Endometrium (tissue), 2 donors: Measurements from ENCODE around the gene MRPS27.
"Not testable (repeated sequence)": the region's sequence is repeated elsewhere in the genome, so short reads cannot be mapped to it uniquely, and the experiment has no call there.

Experiments used
- FAIRE-seq: peaks from 2 replicates; lab custom pipeline; 2012; peaks lifted over from hg19 to GRCh38; lab: Jason Lieb, UNC
- donor health status: control.
- donor health status: control.

The MRPS27 gene

DNA sequence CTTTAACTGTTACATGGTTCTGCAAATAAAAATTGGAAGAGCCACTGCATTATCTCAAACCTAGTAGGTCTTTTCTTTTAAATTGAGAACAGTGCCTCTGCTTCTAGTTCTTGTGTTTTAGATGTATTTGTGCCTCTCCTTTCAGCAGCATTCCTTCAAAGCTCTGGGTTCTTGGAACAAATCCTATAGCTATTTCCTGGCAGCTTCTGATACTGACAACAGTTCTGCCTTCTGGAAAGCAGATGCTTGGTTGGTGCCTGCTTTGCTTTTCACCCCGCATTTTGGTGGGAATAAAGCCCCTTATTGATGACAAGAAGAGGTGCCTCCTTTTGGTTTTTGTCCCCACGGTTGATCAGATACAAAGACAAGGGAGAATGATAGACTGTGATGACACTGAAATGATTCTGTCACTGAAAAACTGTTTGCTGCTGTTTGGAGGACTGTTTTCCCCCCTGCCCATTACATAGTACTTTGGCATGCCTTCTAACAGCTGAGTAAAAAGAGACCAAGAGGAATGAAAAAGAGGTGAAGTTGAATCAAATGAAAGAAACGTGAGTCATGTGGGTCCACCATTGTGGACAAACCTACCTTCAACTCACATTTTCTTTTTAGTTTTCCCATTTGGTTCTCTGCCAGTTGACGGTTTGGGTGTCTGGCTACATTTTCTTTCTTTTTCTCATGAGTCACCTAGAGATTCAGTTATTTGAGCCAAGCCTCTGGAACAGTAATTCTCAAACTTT lies 5.7 kb upstream of the MRPS27 start:
- no peak for FAIRE-seq

DNA sequence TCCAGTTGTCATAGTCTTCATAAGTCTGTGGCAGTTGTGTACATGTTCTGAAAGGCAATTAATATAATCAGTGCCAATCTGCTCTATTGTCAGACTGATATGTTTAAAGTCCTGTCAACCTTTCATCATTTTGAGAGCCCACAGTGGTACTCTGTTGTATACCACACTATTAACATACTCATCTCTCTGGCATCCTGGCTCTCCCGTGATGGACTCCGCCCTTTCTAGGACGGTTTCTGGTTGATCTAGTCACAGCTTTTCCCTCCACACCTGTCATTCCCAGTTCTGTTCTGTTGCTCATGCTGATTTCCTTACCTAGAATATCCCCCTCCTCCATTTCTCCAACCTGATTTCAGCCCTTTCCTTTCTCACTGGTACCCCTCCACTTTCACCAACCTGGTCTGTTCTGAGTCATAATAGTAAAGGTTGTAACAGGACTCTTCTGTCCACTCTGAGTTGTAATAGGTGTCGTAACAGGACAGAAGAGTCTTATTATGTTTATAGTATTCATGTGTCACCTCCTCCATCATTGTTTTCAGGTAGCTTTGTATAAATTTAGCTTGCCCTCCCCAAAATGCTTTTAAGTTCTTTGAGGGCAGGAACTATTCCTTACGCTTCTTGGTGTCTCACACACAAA lies 4.3 kb upstream of the MRPS27 start:
- FAIRE-seq, result no peak

DNA sequence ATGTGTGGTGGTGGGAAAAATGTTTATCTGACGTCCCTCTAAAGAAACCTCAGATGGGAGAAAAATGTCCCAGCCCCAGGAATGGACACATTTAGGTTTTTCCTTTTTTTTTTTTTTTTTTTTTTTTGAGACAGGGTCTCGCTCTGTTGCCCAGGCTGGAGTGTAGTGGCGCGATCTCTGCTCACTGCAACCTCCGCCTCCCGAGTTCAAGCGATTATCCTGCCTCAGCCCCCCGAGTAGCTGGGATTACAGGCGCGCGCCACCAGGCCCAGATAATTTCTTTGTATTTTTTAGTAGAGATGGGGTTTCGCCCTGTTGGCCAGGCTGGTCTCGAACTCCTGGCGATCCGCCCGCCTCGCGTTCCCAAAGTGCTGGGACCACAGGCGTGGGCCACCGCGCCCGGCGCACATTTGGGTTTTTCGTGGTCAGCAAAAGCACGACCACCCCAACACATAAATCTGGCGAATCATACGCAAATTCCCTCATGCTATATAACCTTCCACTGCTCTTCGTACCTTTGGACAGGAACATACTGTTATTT lies 535 bp downstream of the MRPS27 start:
- not testable (repeated sequence) for FAIRE-seq

DNA sequence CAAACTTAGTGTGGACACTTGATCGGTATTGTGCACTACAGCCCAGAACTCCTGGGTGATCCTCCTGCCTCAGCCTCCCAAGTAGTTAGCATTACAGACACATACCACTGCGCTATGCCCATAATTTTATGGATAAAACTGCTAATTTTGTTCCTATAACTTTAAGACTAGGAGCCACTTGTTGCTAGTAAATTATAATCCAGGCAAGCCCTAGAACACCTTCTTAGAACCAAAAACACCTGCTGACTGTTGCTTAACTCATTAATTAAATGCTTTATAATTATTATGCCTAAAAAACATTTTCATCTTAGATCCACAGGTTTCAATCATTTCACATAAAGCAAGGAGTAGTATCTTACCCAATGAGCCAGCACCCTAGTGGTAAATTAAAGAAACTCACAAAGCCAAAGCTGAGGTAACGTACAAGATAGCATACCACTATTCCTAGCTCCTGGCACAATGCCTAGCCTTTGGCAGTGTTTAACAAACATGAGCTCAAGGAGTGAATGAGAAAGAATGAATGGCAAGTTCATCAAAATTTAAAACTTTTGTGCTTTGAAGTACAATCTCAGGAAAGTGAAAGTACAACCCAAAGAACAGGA lies 5.4 kb downstream of the MRPS27 start:
- no peak for FAIRE-seq

DNA sequence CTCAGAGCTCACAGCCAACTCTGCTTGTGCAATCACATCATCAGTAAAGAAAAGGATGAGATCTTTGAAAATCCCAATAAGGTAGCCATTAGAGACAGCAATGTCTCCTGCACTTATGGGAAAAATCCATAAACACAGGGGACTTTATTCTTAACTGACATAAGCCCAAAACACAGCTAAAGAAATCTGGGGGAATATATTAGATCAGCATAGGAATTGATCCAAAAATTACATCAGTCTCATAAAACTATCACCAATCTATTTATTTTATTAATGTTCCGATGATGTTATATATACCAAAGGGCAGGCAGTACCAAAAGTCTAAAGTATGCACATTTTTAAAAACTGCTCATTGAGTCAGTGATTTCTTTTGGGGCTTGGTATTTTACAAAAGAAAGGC lies 6.9 kb downstream of the MRPS27 start:
- FAIRE-seq, result no peak

DNA sequence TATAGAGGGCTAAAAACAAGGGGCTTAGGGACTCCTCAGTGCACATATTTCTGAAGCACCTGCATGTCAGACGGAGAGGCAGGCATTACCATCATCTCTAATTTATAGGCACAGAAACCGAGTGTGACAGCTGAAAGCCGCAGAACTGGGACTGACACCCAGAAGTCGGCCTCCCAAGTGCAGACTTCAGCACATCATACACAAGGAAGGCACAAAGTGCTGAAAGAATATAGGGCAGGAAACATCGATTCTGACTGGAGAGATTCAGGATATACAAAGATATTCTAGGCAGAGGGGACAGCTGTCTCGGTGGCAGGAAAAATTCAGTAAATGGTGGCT lies 11.2 kb downstream of the MRPS27 start:
- no peak for FAIRE-seq

DNA sequence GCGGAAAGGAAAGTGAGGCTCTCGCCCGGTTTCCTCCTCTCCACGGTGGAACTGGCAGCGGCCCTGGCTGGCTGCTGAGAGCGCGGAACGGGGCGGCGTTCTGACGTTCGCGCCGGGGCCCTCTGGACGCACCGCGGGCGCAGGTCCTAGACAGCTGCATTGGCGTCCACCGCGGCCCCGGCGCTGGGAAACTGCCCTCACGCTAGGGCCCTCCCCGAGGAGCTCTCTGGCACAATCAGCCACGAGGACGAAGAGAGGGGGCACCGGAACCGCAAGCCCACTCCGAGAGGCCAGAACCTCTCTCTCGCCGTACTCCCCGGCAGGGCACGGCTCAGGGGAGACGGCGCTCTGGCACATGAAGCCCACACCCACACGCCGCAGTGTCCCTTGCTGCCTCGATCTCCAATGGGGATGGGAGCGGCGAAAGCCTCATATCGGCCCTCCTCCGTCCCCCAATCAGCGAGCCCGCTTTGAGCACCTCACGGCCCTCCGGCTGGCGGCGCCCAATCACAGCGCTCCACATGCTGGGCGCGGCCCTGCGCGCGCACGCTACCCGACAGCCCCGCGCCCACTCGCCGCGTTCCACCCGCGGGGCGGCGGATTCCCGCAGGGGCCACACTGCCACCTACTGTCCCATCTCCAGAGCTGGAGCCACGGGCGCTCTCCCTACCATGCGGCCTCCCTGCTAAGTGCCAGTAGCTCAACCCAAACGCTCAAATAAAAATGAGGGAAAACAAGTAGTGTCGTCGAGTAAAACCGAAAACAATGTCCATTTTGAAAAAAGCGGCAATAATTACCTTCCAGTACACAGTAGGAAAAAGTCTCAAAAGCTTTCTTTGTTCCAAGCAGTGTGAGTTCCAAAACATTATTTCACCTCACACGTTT lies 11.8 kb downstream of the MRPS27 start:
- FAIRE-seq, result no peak

DNA sequence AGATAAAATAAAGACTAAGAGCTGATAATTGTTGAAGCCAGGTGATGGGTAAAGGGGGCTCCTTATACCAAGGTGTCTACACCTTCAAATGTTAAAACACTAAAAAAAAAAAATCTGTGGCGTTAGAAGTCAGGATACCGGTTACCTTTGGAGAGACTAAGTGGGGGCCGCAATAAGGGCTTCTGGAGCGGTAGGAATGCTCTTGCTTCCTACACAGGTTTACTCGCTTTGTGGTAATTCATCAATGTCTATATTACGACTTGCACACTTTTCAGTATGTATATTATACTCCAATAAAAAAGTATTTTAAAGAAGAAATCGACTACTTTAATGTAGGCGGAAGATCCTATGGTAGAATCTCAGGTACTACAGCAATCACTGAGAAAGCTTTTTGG lies 12.5 kb downstream of the MRPS27 start:
- FAIRE-seq, result no peak

DNA sequence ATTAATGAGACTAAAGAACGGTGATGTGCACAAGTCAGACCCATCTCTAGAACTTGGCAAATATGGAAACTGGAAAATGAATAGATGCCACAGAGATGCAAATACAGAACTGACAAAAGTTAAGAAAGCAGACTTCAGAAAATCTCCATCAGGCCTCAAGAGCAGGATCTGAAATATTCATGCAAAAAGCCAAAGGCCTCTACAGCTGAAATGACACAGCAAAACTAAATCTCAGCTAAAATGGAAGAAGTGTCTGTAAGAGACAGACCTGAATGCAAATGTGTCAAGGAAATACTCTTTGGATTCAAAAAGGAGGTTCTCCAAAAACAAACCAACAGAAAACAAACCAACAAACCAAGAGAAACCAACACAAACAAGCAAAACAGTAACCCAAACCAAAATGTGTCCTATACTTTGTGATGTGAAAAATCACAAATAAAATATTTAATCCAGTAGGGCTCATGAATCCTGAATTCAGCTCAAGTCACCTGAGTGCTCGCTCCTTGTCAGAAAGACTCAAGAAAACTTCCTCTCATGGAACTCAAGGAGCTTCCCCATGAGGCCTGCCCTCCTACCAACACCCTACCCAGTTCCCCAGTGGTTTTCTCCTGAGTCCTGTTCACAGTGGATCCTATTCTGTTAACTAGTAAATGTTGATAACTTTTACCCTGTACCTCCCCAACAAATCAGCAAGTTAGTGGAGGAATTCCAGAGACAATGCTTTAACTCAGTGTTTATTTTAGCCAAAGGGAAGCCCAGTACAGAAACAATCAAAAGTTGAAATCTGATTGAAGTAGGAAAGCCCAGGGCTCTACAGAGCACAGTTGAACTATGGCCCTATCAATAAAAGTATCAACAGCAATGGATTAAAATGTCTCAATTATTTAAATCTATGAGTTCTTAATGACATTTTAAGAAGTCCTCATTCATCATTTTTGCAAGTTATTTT lies 14.6 kb downstream of the MRPS27 start:
- FAIRE-seq, result no peak

DNA sequence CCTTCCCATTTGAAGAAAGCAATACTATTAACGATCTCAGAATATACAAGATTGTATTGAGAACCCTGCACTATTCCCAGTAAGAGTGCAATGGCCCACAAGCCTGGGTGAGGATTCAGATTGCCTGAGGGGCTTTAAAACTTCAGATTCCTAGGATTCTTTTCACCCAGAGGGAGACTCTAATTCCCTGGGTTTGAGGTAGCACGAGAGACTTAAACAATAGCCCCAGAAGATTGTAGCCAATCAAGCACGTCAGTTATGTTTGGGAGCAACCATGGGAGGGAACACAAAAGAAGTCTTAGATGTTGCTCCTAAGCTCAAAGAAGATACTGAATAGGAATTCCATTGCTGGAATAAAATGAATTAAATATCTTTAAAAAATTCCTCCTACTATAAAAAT lies 17.9 kb downstream of the MRPS27 start:
- no peak for FAIRE-seq

DNA sequence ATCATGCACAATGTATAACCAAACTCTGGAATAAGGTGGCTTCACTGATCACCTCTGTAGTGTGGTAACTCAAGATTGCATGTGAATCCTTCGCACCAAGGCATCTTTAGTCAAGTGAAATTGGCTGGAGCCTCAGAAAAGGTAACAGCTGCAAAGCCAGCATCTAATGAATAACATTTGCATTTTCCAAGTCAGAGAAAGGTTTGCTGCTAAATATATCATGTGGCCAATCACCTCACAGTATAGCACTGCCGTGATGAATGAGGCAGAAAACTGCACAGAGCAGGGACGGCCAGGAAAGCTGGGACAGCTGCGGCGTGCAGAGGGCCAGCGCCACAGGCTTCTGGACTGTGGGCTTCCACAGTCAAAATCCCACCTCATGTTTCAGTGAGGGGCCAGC lies 18.5 kb downstream of the MRPS27 start:
- FAIRE-seq, result no peak

DNA sequence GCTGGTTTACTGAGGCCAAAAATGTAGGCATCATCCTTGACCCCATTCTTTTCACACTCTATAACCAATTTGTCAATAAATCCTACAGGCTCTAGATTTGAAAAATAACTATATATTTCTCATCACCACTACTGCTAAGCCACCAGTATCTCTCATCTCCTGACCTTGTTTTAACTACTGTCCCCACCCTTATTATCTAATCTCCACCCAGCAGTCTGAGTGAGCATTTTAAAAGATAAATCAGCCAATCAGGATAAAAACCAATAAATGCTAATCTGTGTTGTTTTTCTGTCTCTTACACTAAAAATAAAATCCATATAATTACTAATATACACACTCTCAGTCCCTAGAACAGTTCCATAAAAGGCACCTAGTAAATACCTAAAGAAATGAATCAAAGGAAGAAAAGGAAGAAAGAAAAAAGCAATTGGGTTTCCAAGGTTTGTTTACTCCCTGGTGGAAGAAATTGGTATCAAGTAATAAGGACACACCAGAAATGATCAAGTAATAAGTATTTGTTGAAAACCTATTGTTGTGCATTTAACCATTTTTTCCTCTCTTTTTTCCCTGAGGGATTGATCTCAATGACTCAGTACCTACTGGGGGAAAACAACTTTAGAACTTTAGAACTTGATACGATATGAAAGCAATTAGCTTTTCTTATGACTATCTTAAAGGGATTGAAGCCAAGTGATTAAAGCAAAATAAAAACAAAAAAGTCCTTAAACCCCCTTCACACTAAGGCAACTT lies 19.3 kb downstream of the MRPS27 start:
- no peak for FAIRE-seq

DNA sequence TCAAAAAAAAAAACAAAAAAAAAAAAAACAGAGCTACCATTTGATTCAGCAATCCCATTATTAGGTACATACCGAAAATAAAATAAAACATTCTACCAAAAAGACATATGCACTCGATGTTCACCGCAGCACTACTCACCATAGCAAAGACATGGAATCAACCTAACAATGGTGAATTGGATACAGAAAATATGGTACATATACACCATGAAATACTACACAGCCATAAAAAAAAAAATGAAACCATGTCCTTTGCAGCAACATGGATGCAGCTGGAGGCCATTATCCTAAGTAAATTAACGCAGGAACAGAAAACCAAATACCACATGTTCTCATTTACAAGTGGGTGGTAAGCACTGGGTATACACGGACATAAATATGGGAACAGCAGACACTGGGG lies 21.3 kb downstream of the MRPS27 start:
- no peak for FAIRE-seq

DNA sequence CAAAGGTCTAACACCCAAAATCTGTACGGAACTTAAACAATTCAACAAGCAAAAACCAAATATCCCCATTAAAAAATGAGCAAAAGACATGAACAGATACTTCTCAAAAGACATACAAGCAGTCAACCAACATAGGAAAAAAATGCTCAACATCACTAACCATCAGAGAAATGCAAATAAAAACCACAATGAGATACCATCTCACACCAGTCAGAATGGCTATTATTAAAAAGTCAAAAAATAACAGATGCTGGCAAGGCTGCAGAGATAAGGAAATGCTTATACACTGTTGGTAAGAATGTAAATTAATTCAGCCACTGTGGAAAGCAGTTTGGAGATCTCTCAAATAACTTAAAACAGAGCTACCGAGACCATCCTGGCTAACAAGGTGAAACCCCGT lies 21.9 kb downstream of the MRPS27 start:
- not testable (repeated sequence) for FAIRE-seq

DNA sequence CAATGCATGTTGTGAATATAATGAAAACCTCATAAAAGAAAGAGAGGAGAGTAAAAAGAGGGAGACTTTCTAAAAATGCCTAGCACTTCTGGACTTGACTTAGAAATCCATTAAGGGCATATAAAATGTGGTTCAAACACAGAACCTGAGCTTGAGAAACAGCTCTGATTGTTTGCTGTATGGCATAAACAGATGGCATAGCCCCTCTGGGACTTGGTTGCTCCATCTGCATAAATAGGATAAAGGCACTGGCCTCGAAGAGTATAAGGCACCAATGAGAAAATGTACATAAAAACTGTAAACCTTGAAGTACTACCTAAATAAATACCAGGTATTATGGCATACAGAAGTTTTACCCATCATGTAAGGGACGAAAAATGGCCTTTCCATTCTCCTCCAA lies 23.8 kb downstream of the MRPS27 start:
- FAIRE-seq, result no peak

DNA sequence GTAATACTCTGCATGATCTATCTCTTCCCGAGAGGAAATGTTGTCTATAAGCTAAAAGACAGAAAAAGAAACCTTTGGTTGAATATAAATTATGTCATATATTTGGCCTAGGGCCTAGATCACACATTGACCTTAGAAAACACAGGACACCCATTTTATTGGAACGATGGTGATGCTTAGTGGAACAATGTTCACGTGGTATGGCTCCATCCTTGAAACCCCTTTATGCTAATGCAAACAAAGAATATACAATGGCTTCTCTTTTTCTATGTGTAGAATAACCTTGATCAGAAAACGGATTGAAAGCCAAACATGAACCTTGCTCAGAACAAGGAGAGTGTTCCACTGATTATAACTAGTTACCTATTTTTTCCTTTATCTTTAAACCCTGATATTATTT lies 24.5 kb downstream of the MRPS27 start:
- FAIRE-seq, result no peak

DNA sequence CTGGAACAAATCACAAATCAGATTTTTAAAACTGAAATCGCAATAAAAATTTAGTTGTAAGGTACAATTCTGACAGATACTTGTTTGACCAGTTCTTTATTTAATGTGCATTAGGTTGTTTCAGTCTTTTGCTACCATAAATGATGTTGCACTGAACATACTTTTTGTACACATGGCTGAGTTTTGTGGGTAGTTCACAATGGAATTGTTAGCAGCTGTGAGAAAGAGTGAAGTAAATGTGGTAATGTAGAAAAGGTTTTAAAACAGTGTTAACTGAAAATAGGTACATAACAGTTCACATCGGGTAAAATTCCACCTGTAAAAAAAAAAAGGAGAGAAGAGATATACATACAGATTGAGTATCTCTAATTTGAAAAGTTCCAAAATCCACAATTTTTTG lies 25.6 kb downstream of the MRPS27 start:
- no peak for FAIRE-seq

DNA sequence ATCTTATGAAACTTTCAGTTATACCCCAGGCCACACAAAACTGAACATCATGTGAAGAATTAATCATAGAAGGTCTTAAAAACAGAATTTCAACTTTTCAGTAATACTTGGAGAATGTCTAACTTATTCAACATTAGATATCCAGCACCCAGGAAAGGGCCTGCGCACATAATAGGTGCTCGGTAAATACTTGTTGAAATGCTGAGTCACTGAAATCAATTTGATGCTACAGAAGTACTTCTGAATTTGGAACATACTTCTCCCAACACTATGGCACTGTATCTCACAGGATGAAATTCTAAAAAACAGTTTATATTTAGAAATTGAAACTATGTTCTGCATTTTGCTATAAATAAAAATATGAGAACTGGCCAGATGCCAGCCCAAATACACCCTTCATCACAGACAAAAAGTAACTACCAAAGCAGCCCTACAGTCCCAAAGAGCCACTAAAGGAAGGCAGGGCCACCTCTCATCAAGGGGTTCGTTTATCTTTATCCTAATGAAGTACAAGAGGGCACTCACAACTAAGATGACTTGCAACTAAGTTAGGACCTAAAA lies 26.5 kb downstream of the MRPS27 start:
- no peak for FAIRE-seq

DNA sequence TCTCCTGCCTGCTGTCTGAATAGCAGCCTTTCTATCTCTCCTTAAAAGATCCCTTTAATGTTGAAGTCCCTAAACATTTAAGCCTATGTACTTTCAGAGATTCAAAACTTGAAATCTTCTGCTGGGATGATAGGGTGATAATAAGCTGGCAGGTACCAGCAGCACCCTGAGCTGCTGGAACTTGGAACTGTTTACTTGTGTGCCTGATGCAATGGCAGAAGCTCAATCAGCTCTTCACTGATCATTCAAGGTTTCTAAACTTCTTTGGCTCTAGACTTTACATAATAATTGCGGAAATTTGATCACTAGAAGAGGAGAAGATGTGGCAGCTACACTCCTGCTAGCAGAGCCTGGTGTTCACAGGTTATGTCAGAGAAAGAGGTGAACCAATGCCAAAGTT lies 27.6 kb downstream of the MRPS27 start:
- no peak for FAIRE-seq

DNA sequence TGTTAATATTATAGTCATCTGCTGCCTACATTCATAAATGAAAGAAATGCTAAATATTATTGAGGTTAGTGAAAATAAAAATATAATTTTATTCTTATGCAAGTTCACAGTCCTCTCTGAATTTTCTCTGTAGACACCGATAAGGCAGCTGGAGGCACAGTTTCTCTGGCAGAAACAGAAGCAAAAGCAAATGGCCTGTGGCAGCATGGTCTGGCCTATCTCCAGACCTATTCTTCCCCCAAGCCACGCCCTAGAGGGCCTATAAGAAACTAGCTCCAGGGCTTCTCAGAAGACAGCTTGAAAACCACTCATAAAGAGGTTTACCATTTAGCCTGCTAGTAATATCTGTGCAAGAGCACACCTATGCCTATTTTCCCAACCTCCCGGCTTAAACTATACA lies 28.4 kb downstream of the MRPS27 start:
- no peak for FAIRE-seq
